Natural killer cell treated with Interleukin-12 subunit alpha and Interleukin-12 subunit beta and Interleukin-15 and Interleukin-18, amount 100 ng/mL, for 72 hours (primary cell): ENCODE data around the gene ARHGEF16. TPM values are rescaled to one million over a fixed set of nuclear protein-coding genes. Genes with fewer than 3 reads are reported as not detected.
A peak's percentile ranks its signal among the peaks of the same experiment; 100 is the strongest.

Experiments used
- ATAC-seq, 2 donors: fragments of 150-1000 bp; cut with Tn5 transposase in 1 of 2; sonication (Bioruptor Pico), chemical (Tn5 transposase) in 1 of 2; 2 replicates each; pipeline ENCODE4 v1.10.0; 2021
- DNase-seq: peaks from one replicate; pipeline ENCODE4 v3.0.0; 2022; ENCODE audit warnings: low spot score
- H3K27ac Mint-ChIP-seq, 2 donors: 1 replicate in 1 of 2; 2 replicates in 1 of 2; pipeline ENCODE4 v1.8.0; 2022; ENCODE audit warnings: mixed read lengths in 2 of 2, mild to moderate bottlenecking in 1 of 2, moderate library complexity in 1 of 2
- H3K27me3 Mint-ChIP-seq, 2 donors: 1 replicate in 1 of 2; 2 replicates in 1 of 2; pipeline ENCODE4 v1.8.0; 2022; ENCODE audit warnings: mixed read lengths in 2 of 2
- H3K36me3 Mint-ChIP-seq: one replicate; pipeline ENCODE4 v1.8.0; 2022; ENCODE audit warnings: mixed read lengths
- H3K4me1 Mint-ChIP-seq, 2 donors: 1 replicate in 1 of 2; 2 replicates in 1 of 2; pipeline ENCODE4 v1.8.0; 2022; ENCODE audit warnings: low read depth in 2 of 2, mixed read lengths in 2 of 2, mild to moderate bottlenecking in 1 of 2
- H3K4me3 Mint-ChIP-seq: one replicate; pipeline ENCODE4 v1.8.0; 2022; ENCODE audit warnings: mixed read lengths
- H3K9me3 Mint-ChIP-seq: 2 replicates; pipeline ENCODE4 v1.8.0; 2022; ENCODE audit warnings: mixed read lengths
- total RNA-seq, 2 donors: library from RNA; stranded (reverse); gene quantifications; one replicate each; pipeline ENCODE4 v1.2.3, GENCODE V29; 2022

The ARHGEF16 gene
- total RNA-seq, 2 donors from 2014 or later = not detected

DNA sequence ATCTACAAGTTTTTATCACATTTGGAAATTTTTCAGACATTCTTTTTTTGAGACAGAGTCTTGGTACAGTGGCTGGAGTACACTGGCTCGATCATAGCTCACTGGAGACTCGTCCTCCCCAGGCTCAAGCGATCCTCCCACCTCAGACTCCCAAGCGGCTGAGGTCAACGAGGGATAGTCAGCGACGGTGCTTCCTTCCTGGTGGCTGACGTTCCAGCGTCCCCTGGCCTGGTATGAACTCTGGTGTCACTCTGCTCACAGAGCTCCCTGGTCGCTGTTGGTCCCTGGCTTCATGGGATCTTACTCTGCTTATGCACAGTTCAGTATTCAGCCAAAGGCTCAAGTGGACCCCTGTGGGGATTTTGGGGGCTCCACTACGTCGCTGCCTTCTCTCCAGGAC is 3.5 kb upstream of the ARHGEF16 start:
- no peaks in the 10 kb centered on the region for H3K9me3 Mint-ChIP-seq
- no peaks in the 10 kb centered on the region for H3K36me3 Mint-ChIP-seq
- H3K27me3 Mint-ChIP-seq = peaks cover 7 to 30% of the 10 kb centered on the region in 2 donors
- DNase-seq = no peak
- H3K27ac Mint-ChIP-seq = no peak overlapping the region
- H3K4me3 Mint-ChIP-seq = no peak overlapping the region
- peaks cover 0 to 2% of the 10 kb centered on the region in 2 donors for H3K4me1 Mint-ChIP-seq
- no peak for ATAC-seq

GRCh38 chr1:3451994-3452865 is 2.2 kb upstream of the ARHGEF16 start:
- H3K27ac Mint-ChIP-seq = no peak overlapping the region
- H3K4me1 Mint-ChIP-seq = peaks cover 0 to 2% of the 10 kb centered on the region in 2 donors
- DNase-seq (no peak), ATAC-seq (no peak)
- peaks cover 7 to 26% of the 10 kb centered on the region in 2 donors for H3K27me3 Mint-ChIP-seq
- no peaks in the 10 kb centered on the region for H3K9me3 Mint-ChIP-seq
- no peaks in the 10 kb centered on the region for H3K36me3 Mint-ChIP-seq
- no peak overlapping the region for H3K4me3 Mint-ChIP-seq

DNA sequence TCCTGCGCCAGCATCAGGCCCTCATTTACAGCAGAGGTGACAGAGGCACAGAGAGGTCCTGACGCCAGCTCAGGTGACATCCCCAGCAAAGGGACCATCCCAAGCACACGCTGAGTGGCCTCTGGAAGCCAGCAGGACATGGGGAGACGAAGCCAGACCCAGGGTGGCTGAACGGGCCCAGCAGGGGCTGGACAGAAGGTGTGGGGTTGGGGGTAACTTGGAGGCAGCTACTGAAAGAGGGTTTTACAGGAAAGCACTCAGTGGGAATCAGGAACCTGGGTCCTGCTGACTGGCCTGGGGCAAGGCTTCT is 1.6 kb upstream of the ARHGEF16 start:
- DNase-seq (no peak), ATAC-seq (no peak)
- Mint-ChIP-seq H3K27me3 (peaks cover 7 to 20% of the 10 kb centered on the region in 2 donors), H3K27ac (no peak overlapping the region), H3K4me1 (peaks cover 0 to 2% of the 10 kb centered on the region in 2 donors), H3K36me3 (no peaks in the 10 kb centered on the region), H3K9me3 (no peaks in the 10 kb centered on the region), H3K4me3 (no peak overlapping the region)

GRCh38 chr1:3453203-3453761 is 1.2 kb upstream of the ARHGEF16 start:
- peaks cover 7 to 16% of the 10 kb centered on the region in 2 donors for H3K27me3 Mint-ChIP-seq
- no peak overlapping the region for H3K27ac Mint-ChIP-seq
- DNase-seq (peak; percentile 77), ATAC-seq (peak; percentile 62 to 81)
- H3K36me3 Mint-ChIP-seq = no peaks in the 10 kb centered on the region
- no peak overlapping the region for H3K4me3 Mint-ChIP-seq
- peaks cover 0 to 2% of the 10 kb centered on the region in 2 donors for H3K4me1 Mint-ChIP-seq
- H3K9me3 Mint-ChIP-seq = no peaks in the 10 kb centered on the region

DNA sequence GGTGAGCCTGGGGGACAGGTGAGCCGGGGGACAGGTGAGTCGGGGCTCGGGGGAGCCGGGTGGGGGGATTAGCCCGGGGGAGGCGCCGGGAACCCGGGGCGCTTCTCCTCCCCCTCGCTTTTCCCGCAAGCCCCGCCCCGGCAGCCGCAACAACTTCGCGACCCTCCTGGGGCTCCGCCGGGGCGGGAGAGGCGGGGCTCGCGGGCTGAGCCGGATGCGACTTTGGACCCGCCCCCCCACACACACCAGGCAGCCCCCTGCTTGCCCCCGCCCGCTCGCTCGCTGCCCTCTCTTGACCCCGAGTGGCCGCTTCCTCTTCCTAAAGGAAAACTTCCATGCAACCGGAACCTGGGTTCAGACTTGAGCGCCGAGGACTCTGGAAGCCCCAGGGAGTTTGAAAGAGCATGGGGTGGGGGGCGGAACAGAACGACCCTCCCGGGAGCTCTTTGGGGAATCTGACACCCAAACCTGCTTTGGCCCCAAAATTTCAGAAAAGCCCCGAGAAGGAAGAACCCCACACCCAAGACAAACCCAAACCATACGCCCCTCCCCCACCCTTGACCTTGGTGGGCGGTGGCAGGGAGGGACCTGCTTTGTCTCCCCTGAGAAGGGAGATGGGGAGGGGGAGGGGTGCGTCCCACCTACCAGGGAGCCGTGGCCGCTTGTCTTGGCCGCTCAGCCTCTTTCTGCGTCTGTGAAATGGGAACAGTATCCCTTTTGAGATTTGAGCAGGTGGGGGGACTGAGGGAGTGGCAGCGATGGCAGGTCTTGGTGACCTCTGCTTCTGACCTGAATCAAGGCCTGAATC is 550 bp downstream of the ARHGEF16 start:
- Mint-ChIP-seq H3K36me3 (no peaks in the 10 kb centered on the region), H3K4me3 (peak overlapping the region; percentile 56), H3K27me3 (peaks cover 3 to 6% of the 10 kb centered on the region in 2 donors), H3K9me3 (no peaks in the 10 kb centered on the region), H3K4me1 (peaks cover 0 to 2% of the 10 kb centered on the region in 2 donors), H3K27ac (no peak overlapping the region)
- DNase-seq (no peak), ATAC-seq (no peak)

- Mint-ChIP-seq H3K4me3 (no peak overlapping the region), H3K4me1 (peaks cover 0 to 2% of the 10 kb centered on the region in 2 donors), H3K27me3 (no peaks in the 10 kb centered on the region), H3K36me3 (no peaks in the 10 kb centered on the region), H3K9me3 (no peaks in the 10 kb centered on the region), H3K27ac (no peak overlapping the region)
- ATAC-seq = no peak
- no peak for DNase-seq
Measured at GRCh38 chr1:3455670-3456448, 1.4 kb downstream of the ARHGEF16 start.

DNA sequence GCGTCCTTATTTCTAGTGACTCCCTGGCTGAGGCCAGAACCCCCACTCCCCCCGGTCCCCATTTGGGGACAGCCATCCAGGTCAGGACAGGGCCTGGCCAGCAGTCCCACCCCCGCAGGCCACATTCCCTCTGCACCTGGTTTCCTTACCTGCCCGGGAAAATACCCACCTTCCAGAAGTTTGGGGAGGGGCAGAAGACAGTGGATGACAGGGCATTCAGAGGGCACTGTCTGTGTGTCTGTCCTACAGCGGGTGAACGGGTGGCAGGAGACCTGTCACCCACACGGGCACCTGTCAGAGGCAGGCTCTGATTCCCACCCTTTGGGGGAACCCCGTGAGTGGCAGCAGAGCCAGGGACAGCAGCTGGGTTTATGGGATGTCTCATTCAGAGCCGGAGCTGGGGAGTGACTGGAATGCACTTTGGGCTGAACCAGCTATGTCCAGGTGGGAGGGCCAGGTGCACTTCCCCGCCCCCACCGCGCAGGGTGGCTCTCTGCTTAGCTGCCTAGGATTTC is 2.0 kb downstream of the ARHGEF16 start:
- Mint-ChIP-seq H3K4me1 (peaks cover 0 to 2% of the 10 kb centered on the region in 2 donors), H3K9me3 (no peaks in the 10 kb centered on the region), H3K27me3 (no peaks in the 10 kb centered on the region), H3K27ac (no peak overlapping the region), H3K4me3 (no peak overlapping the region), H3K36me3 (no peaks in the 10 kb centered on the region)
- ATAC-seq (no peak), DNase-seq (no peak)

- H3K4me3 Mint-ChIP-seq = no peak overlapping the region
- H3K4me1 Mint-ChIP-seq = peaks cover 0 to 2% of the 10 kb centered on the region in 2 donors
- H3K36me3 Mint-ChIP-seq = no peaks in the 10 kb centered on the region
- no peak overlapping the region for H3K27ac Mint-ChIP-seq
- ATAC-seq (no peak), DNase-seq (no peak)
- H3K9me3 Mint-ChIP-seq = no peaks in the 10 kb centered on the region
- no peaks in the 10 kb centered on the region for H3K27me3 Mint-ChIP-seq
Measured at GRCh38 chr1:3456964-3457909, 2.8 kb downstream of the ARHGEF16 start.

DNA sequence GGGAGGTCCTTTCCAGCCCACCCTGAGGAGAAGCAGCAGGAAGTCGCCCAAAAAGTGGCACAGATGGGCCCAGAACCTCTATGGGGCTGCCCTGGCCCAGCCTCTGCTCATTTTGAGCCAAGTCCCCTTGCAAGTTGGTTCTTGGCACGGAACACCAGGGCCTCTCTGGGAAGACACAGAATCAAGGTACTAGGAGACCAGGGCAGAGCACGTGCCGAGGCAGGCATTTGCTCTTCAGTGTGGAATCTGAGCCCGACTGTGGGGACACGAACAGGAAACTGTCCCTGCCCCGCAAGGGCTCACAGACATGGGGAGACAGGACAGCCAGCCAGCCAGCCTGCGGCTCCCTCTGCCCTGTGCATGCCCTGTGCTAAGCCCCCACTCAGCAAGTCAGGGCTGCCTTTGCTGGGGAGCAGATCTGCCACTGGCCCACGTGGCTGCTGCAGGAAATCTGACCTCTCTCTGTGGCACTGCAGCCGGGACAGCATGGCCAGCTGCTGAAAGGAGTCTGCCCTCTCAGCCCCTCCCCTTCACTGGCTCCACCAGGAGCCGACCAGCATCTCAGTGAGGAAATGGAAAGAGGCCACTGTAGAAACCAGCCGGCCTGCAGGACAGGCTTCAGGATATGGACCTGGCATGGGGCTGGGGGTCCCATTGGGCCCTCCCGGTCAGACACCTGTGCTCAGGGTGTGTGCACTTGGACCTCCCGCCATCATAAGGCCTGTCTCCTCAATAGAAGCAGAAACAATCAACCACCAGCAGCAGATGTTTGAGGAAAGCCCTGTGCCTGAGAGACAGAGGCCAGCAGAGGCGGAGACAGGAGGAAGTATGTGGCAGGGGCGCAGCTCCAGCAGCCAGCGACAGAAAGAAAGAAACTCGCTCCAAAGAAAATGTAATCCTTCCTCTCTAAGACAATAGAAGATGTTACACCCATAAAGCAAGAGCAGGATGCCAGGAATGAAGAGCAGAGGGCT is 3.7 kb downstream of the ARHGEF16 start:
- DNase-seq = no peak
- no peak for ATAC-seq
- H3K36me3 Mint-ChIP-seq = no peaks in the 10 kb centered on the region
- no peak overlapping the region for H3K27ac Mint-ChIP-seq
- H3K9me3 Mint-ChIP-seq = no peaks in the 10 kb centered on the region
- no peak overlapping the region for H3K4me3 Mint-ChIP-seq
- H3K27me3 Mint-ChIP-seq = no peaks in the 10 kb centered on the region
- peaks cover 0 to 2% of the 10 kb centered on the region in 2 donors for H3K4me1 Mint-ChIP-seq

- no peaks in the 10 kb centered on the region for H3K36me3 Mint-ChIP-seq
Measured at GRCh38 chr1:3459051-3459908, 4.8 kb downstream of the ARHGEF16 start.

More at GRCh38 chr1:3459051-3459908, 4.8 kb downstream of the ARHGEF16 start:
- no peak for DNase-seq
- ATAC-seq = no peak
- H3K27ac Mint-ChIP-seq = no peak overlapping the region
- no peaks in the 10 kb centered on the region for H3K9me3 Mint-ChIP-seq
- no peaks in the 10 kb centered on the region for H3K27me3 Mint-ChIP-seq
- H3K4me1 Mint-ChIP-seq = peaks cover 0 to 2% of the 10 kb centered on the region in 2 donors
- H3K4me3 Mint-ChIP-seq = no peak overlapping the region
